Subcutaneous abdominal adipose tissue (tissue), 5 donors: ENCODE measurements around the gene ACSF3.
"Not testable (repeated sequence)": the region's sequence is repeated elsewhere in the genome, so short reads cannot be mapped to it uniquely, and the experiment has no call there.

Experiments
- H3K27ac ChIP-seq: one replicate; pipeline ENCODE4 v1.7.0; 2013; ENCODE audit warnings: low read depth, mild to moderate bottlenecking, inconsistent platforms, low read length, moderate library complexity
- H3K27me3 ChIP-seq, 5 donors: one replicate each; pipeline ENCODE4 v1.7.0; 2013; ENCODE audit warnings: low read length in 5 of 5, inconsistent platforms in 1 of 5; ENCODE audit not compliant: control insufficient read depth in 5 of 5, insufficient read depth in 4 of 5
- H3K36me3 ChIP-seq, 5 donors: one replicate each; pipeline ENCODE4 v1.7.0; 2013; ENCODE audit warnings: low read length in 5 of 5; ENCODE audit not compliant: control insufficient read depth in 5 of 5, insufficient read depth in 5 of 5
- H3K4me1 ChIP-seq, 5 donors: one replicate each; pipeline ENCODE4 v1.7.0; 2013; ENCODE audit warnings: low read length in 5 of 5, mild to moderate bottlenecking in 3 of 5, moderate library complexity in 1 of 5; ENCODE audit not compliant: control insufficient read depth in 5 of 5, insufficient read depth in 5 of 5
- H3K4me3 ChIP-seq, 5 donors: one replicate each; pipeline ENCODE4 v1.7.0; 2013; ENCODE audit warnings: low read length in 5 of 5, low read depth in 1 of 5
- H3K9ac ChIP-seq, 5 donors: one replicate each; pipeline ENCODE4 v1.7.0; 2013; ENCODE audit warnings: low read length in 5 of 5, mild to moderate bottlenecking in 4 of 5, moderate library complexity in 3 of 5
- H3K9me3 ChIP-seq, 5 donors: one replicate each; pipeline ENCODE4 v1.7.0; 2013; ENCODE audit warnings: low read length in 5 of 5; ENCODE audit not compliant: control insufficient read depth in 5 of 5
- donor health status: healthy.
- donor health status: healthy.
- donor health status: healthy.
- donor health status: healthy.
- donor health status: healthy.

ACSF3 gene

DNA sequence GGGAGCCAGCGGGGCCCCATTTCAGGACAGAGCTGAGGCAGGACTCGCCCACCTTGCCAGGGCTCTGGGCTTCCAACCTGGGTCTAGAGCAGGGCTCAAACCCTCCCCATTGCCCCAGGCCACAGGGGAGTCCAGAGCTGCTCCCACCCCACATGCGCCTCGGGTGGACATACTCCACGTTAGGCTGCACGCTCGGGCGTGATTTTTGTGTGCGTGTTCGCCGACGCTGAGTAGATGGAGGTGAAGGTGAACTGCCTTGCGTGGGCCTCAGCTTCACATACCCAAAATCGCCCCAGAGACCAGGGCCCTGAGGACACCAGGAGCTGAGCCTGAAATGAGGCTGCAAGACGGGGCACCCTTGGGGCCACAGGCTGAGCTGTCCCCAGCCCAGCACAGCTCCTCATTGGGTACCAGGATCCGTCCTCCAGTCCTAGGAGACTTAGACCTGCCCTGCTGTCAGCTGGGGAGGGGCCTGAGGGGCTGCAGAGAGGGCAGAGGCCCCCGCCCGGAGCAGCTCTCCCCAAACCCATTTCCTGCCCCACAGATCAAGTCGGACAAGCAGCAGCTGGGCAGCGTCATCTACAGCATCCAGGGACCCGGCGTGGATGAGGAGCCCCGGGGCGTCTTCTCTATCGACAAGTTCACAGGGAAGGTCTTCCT is 86.1 kb downstream of the ACSF3 start:
- no peaks in the 10 kb centered on the region for H3K36me3 ChIP-seq
- no peak overlapping the region for H3K4me3 ChIP-seq
- H3K27me3 ChIP-seq, result peaks cover 19 to 43% (median 31%) of the 10 kb centered on the region in 5 donors
- no peak overlapping the region for H3K27ac ChIP-seq
- H3K9me3 ChIP-seq, result no peaks in the 10 kb centered on the region
- peaks cover 0 to 2% (median 0%) of the 10 kb centered on the region in 5 donors for H3K4me1 ChIP-seq
- no peak overlapping the region for H3K9ac ChIP-seq

DNA sequence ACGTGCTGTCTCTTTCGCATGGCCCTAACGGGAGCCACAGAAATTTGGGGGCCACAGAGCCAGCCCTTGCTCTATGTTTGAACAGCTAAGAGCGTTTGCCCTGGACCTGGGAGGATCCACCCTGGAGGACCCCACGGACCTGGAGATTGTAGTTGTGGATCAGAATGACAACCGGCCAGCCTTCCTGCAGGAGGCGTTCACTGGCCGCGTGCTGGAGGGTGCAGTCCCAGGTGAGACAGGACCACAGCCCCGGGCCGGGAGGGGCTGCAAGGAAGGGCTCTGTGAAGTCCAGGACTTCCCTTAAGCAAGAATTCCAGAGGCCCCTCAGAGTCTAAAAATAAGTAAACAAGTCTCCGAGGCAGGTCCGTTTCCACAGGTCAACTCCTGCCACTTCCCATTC is 89.8 kb downstream of the ACSF3 start:
- Histone ChIP-seq H3K9me3 (no peaks in the 10 kb centered on the region), H3K4me1 (no peaks in the 10 kb centered on the region), H3K27me3 (peaks cover 12 to 36% (median 19%) of the 10 kb centered on the region in 5 donors), H3K9ac (no peak overlapping the region), H3K27ac (no peak overlapping the region), H3K4me3 (no peak overlapping the region), H3K36me3 (no peaks in the 10 kb centered on the region)

GRCh38 chr16:89183975-89184676 is 90.5 kb downstream of the ACSF3 start:
- no peaks in the 10 kb centered on the region for H3K4me1 ChIP-seq
- no peaks in the 10 kb centered on the region for H3K9me3 ChIP-seq
- H3K36me3 ChIP-seq, result no peaks in the 10 kb centered on the region
- no peak overlapping the region for H3K9ac ChIP-seq
- H3K27me3 ChIP-seq, result peaks cover 12 to 30% (median 18%) of the 10 kb centered on the region in 5 donors
- no peak overlapping the region for H3K4me3 ChIP-seq
- H3K27ac ChIP-seq, result no peak overlapping the region

GRCh38 chr16:89184677-89184932 is 91.0 kb downstream of the ACSF3 start:
- Histone ChIP-seq H3K9ac (no peak overlapping the region), H3K36me3 (no peaks in the 10 kb centered on the region)

DNA sequence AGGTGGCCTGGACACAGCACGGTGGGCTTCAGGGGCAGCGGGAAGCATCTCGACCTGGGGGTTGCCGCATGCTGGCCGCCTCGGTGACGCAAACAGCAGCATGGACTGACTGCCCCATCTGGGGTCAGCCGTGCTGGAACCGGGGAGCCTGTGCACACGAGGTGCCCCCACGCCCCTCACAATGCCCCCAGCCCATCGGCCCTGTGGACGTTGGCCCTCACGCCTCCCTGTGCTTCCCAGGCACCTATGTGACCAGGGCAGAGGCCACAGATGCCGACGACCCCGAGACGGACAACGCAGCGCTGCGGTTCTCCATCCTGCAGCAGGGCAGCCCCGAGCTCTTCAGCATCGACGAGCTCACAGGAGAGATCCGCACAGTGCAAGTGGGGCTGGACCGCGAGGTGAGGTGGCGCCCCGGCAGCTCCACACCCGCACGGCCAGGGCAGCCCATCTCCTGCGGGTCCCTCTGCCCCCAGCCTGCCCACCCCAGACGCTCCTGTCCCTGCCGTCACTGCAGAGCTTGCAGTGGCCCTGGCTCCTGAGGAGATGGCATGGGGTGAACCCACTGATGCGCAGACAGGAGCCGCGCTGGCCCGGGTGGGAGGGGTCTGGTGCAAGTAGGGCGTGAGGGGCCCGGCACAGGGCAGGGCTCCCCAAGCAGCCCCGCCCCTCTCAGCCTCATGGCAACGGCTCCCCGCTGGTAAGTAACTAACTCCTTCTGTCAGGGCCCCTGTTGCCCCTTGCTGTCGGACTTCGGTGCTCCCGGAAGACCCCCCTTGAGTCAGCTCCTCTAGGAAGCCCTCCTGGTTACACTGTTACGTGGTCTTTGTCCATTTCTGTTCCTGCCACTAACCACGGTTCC is 91.5 kb downstream of the ACSF3 start:
- Histone ChIP-seq H3K9me3 (no peaks in the 10 kb centered on the region), H3K4me1 (no peaks in the 10 kb centered on the region), H3K27me3 (peaks cover 11 to 21% (median 12%) of the 10 kb centered on the region in 5 donors), H3K36me3 (no peaks in the 10 kb centered on the region), H3K9ac (no peak overlapping the region), H3K27ac (no peak overlapping the region), H3K4me3 (no peak overlapping the region)

More at GRCh38 chr16:89184677-89184932, 91.0 kb downstream of the ACSF3 start:
- peaks cover 10 to 25% (median 17%) of the 10 kb centered on the region in 5 donors for H3K27me3 ChIP-seq
- H3K27ac ChIP-seq, result no peak overlapping the region
- no peaks in the 10 kb centered on the region for H3K9me3 ChIP-seq
- H3K4me1 ChIP-seq, result no peaks in the 10 kb centered on the region
- H3K4me3 ChIP-seq, result no peak overlapping the region

- H3K9me3 ChIP-seq, H3K27ac ChIP-seq, H3K36me3 ChIP-seq, H3K4me3 ChIP-seq, H3K9ac ChIP-seq, H3K4me1 ChIP-seq: not testable (repeated sequence)
- H3K27me3 ChIP-seq, result peaks cover 12 to 23% (median 15%) of the 10 kb centered on the region in 5 donors
Measured at GRCh38 chr16:89185887-89186592, 92.4 kb downstream of the ACSF3 start.

- not testable (repeated sequence) for H3K27ac ChIP-seq
Measured at GRCh38 chr16:89186593-89187031, 93.0 kb downstream of the ACSF3 start.

DNA sequence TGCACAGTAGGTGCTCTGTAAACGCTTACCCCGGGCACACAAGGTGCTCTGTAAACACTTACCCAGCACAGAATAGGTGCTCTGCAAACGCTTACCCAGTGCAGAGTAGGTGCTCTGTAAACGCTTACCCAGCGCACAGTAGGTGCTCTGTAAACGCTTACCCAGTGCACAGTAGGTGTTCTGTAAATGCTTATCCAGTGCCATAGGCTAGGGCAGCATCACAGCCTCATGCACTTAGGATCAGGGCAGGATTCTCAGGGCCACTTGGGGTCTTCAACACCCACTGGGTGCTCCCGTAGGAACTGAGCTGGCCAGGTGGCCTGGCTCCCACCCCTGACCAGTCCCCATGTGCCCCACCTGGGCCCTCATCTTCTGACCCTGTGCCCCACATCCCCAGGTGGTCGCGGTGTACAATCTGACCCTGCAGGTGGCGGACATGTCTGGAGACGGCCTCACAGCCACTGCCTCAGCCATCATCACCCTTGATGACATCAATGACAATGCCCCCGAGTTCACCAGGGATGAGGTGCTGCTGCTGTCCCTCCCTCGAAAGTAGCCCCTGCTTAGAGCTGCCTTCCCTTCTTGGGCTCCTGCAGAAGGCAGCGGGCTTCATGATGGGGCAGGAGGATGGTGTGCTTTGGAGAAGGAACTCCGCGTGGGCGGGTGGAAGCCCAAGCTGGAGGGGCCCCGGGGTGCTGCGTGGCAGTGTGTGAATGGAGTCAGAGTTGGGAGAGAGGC is 93.5 kb downstream of the ACSF3 start:
- Histone ChIP-seq H3K36me3 (no peaks in the 10 kb centered on the region), H3K9ac (no peak overlapping the region), H3K9me3 (no peaks in the 10 kb centered on the region), H3K4me3 (no peak overlapping the region), H3K4me1 (peaks cover 0 to 9% (median 4%) of the 10 kb centered on the region in 5 donors), H3K27me3 (peaks cover 9 to 23% (median 17%) of the 10 kb centered on the region in 5 donors), H3K27ac (no peak overlapping the region)

More at GRCh38 chr16:89186593-89187031, 93.0 kb downstream of the ACSF3 start:
- H3K36me3 ChIP-seq, H3K4me1 ChIP-seq, H3K9ac ChIP-seq, H3K9me3 ChIP-seq, H3K4me3 ChIP-seq: not testable (repeated sequence)
- peaks cover 9 to 23% (median 17%) of the 10 kb centered on the region in 5 donors for H3K27me3 ChIP-seq

- H3K27ac ChIP-seq, result no peak overlapping the region
- H3K27me3 ChIP-seq, result peaks cover 9 to 20% (median 17%) of the 10 kb centered on the region in 5 donors
- peaks cover 0 to 10% (median 5%) of the 10 kb centered on the region in 5 donors for H3K4me1 ChIP-seq
- no peak overlapping the region for H3K4me3 ChIP-seq
- no peak overlapping the region for H3K9ac ChIP-seq
- H3K9me3 ChIP-seq, result no peaks in the 10 kb centered on the region
- H3K36me3 ChIP-seq, result no peaks in the 10 kb centered on the region
Measured at GRCh38 chr16:89187770-89188392, 94.2 kb downstream of the ACSF3 start.
